GM12878 (cell line): ENCODE measurements around the gene ZNF543.

ENCODE experiments used
- EP300 ChIP-seq, 2 experiments: fragments of 150-350 bp in 1 of 2; IDR thresholded peaks; 2 replicates each; pipeline ENCODE4 v1.6.1; 2011 to 2012; ENCODE audit warnings: low read depth in 2 of 2, low read length in 2 of 2, borderline replicate concordance in 1 of 2, improper control_type of control experiment in 1 of 2, inconsistent platforms in 1 of 2; ENCODE audit not compliant: control insufficient read depth in 1 of 2
- POLR2AphosphoS5 ChIP-seq: IDR thresholded peaks from 2 replicates; pipeline ENCODE4 v1.6.1; 2011; ENCODE audit warnings: mild to moderate bottlenecking, low read length, inconsistent platforms
- SIX5 ChIP-seq: IDR thresholded peaks from 2 replicates; pipeline ENCODE4 v1.6.1; 2011; ENCODE audit warnings: mild to moderate bottlenecking, low read depth, low read length, moderate library complexity; ENCODE audit not compliant: severe bottlenecking
- SPI1 ChIP-seq: IDR thresholded peaks from 2 replicates; pipeline ENCODE4 v1.6.1; 2011; ENCODE audit warnings: low read depth, mild to moderate bottlenecking, low read length, moderate library complexity, borderline replicate concordance; ENCODE audit not compliant: insufficient read depth
- TAF1 ChIP-seq: IDR thresholded peaks from 2 replicates; pipeline ENCODE4 v1.6.1; 2011; ENCODE audit warnings: mild to moderate bottlenecking, low read depth, low read length, borderline replicate concordance
- TF ChIP-seq, protein P1 (sequence below): fragments of 150-350 bp; IDR thresholded peaks from 2 replicates; pipeline ENCODE4 v1.6.1; 2014; ENCODE audit warnings: mild to moderate bottlenecking, low read depth, low read length

DNA sequence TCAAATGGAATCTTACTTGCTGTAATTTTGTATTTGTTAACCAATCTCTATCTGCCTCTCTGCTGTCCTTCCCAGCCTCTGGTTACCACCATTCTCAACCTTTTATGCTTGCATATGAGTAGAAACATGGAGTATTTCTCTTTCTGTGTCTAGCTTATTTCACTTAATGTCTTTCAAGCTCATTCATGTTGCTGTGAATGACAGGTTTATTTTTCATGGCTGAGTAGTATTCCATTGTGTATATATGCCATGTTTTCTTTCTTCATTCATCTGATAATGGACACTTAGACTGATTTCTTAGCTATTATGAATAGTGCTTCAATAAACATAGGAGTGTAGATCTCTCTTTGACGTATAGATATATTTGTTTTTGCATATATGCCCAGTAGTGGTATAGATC is 26.6 kb upstream of the ZNF543 start:
- TF ChIP-seq EP300 (IDR thresholded peaks at IDR 0.05; ENCODE audit: borderline replicate concordance in 1 of 2, control insufficient read depth in 1 of 2, low read depth in 2 of 2, low read length in 2 of 2) (no peak), POLR2AphosphoS5 (no peak), TAF1 (no peak), SIX5 (no peak), SPI1 (no peak)
- TF ChIP-seq, protein P1, sequence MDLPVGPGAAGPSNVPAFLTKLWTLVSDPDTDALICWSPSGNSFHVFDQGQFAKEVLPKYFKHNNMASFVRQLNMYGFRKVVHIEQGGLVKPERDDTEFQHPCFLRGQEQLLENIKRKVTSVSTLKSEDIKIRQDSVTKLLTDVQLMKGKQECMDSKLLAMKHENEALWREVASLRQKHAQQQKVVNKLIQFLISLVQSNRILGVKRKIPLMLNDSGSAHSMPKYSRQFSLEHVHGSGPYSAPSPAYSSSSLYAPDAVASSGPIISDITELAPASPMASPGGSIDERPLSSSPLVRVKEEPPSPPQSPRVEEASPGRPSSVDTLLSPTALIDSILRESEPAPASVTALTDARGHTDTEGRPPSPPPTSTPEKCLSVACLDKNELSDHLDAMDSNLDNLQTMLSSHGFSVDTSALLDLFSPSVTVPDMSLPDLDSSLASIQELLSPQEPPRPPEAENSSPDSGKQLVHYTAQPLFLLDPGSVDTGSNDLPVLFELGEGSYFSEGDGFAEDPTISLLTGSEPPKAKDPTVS = no peak
